ENCODE data around the gene NEK1. TPM values are rescaled to one million over a fixed set of nuclear protein-coding genes. Genes with fewer than 3 reads are reported as not detected.
"Not testable (repeated sequence)": the region's sequence is repeated elsewhere in the genome, so short reads cannot be mapped to it uniquely, and the experiment has no call there.

Gene NEK1
- polyA plus RNA-seq, 1 donor: 10.2 TPM

- no peak for DNase-seq (ENCODE audit: low read depth)
Measured at GRCh38 chr4:169601016-169601771, 11.2 kb downstream of the NEK1 start.

- DNase-seq (ENCODE audit: low read depth): no peak
Measured at GRCh38 chr4:169594560-169595195, 17.7 kb downstream of the NEK1 start.

GRCh38 chr4:169593050-169593560 lies 19.3 kb downstream of the NEK1 start:
- no peak for DNase-seq (ENCODE audit: low read depth)

DNA sequence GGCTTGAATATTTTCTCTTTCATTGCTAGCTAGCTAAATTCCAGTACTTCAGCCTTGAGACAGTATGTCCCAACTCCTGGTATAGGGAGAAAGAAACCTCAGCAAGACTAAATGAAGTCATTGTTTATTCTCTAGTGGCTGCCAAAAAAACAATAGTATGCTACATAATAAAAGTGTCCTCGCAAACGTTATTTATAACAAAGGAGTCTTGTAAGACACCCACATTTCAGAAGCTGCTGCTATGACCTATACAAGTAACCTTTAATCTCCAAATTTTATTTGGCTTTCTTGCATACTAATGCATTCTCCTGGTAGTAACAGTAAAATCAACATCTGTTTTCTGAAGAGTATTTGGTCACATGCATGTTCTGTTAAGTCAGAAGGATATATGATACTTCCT lies 28.8 kb downstream of the NEK1 start:
- no peak for DNase-seq (ENCODE audit: low read depth)

- DNase-seq (ENCODE audit: low read depth): no peak
Measured at GRCh38 chr4:169582706-169583105, 29.7 kb downstream of the NEK1 start.

DNA sequence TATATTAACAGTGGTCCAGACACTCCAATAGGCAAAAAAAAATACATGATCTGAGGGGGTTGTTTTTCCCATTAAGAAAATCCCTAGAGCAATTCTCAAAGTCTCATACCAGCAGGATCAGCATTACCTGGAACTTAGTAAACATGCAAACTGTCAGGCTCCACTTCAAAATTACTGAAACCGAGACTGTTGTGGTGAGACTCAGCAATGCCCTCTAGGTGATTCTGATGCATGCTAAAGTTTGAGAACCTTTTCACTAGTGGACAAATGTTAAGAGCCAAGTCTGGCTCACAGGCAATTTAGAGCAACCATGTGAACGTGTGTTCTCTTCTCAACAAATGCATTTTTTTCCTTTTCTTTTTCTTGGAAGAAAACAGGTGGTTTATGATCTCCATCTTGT lies 30.2 kb downstream of the NEK1 start:
- no peak for DNase-seq (ENCODE audit: low read depth)

GRCh38 chr4:169573889-169574288 lies 38.5 kb downstream of the NEK1 start:
- no peak for DNase-seq (ENCODE audit: low read depth)

DNA sequence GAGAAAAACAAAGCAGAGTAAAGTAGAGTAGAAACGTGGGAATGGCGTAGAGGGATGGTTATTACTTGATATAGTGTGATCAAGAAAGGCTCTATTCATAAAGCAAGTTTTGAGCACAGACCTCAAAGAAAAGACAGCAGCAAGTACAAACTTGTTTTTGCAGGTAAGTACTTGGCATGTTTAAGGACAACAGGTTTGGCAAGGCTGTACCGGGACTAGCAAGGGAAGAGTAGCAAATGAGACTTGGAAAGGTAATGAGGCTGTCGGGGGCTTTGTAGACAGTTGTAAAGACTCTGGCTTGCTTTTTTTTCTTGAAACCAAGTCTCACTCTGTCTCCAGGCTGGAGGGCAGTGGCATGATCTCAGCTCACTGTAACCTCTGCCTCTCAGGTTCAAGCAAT lies 40.9 kb downstream of the NEK1 start:
- DNase-seq (ENCODE audit: low read depth): no peak

DNA sequence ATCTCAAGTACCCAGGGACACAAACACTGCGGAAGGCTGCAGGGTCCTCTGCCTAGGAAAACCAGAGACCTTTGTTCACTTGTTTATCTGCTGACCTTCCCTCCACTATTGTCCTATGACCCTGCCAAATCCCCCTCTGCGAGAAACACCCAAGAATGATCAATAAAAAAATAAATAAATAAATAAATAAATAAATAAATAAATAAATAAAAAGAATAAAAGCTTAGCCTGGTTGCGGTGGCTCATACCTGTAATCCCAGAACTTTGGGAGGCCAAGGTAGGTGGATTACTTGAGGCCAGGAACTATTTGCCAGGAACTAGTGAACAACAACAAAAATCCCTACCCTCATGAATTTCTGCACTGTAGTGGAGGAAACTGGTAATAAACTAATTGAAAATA lies 41.4 kb downstream of the NEK1 start:
- DNase-seq (ENCODE audit: low read depth): not testable (repeated sequence)

DNA sequence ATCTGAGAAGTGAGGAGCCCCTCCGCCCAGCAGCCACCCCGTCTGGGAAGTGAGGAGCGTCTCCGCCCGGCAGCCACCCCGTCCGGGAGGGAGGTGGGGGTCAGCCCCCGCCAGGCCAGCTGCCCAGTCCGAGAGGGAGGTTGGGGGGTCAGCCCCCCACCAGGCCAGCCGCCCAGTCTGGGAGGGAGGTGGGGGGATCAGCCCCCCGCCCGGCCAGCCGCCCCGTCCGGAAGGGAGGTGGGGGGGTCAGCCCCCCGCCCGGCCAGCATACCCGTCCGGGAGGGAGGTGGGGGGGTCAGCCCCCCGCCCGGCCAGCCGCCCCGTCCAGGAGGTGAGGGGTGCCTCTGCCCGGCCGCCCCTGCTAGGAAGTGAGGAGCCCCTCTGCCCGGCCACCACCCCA lies 42.1 kb downstream of the NEK1 start:
- DNase-seq (ENCODE audit: low read depth): not testable (repeated sequence)

DNA sequence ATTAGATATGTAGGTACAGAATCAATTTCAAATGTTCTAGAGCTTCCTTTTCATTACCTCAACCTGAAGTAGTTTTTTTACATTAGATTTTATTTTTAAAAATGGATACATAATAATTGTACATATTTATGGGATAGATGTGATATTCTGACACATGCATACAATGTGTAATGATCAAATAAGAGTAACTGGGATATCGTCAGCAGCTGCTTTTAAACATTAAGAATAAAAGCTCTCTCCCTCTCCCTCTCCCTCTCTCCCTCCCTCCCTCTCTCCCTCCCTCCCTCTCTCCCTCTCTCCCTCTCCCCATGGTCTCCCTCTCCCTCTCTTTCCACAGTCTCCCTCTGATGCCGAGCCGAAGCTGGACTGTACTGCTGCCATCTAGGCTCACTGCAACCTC lies 43.2 kb downstream of the NEK1 start:
- not testable (repeated sequence) for DNase-seq (ENCODE audit: low read depth)

- DNase-seq (ENCODE audit: low read depth): no peak
Measured at GRCh38 chr4:169567916-169568315, 44.5 kb downstream of the NEK1 start.

DNA sequence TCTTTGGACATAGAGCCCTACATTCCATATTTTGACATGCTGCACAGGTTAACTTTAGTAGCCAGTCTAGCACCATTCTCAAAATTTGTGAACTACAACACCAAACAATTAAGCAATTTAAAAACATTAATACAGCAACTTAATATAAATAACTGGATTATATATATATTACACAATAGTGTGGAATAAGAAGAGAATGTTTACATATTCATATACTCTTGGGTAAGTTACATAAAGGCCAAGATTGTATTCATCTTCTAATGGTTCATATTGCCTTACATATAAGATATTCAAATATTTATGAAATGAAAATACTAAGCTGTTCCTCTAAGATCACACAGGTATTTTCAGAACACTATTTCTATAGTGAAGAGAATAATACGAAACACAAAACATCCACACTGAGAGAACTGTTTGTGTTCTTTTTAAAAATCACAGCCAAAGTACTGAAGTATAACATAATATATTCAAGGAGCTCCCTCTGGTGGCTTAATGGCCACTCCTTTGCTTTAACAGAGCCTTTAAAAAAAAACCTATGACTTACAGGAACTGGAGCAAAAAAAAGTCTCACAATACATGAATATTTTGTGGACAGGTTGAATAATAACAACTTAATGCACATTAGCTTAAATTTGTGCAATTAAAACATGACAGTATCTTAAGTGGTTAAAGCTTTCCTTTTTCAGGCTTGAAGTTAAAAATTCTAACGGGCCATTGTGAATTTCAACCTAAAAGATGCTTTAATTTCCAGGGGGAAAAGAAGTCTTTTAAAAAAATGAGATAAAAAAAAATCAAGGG lies 46.2 kb downstream of the NEK1 start:
- peak; percentile 60 for DNase-seq (ENCODE audit: low read depth)

DNA sequence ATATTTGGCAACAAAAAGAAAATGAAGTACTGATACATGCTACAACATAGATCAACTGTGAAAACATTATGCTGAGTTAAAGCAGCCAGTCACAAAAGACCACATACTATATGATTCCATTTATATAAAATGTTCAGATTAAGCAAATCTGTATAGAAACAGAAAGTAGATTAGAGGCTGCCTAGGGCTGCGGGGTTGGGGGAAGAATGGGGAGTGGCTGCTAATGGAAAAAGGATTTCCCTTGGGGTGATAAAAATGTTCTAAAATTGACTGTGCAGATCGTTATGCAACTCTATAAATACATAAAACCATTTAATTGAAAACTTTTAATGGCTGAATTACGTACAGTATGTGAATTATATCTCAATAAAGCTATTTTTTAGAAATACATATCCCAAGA lies 46.8 kb downstream of the NEK1 start:
- no peak for DNase-seq (ENCODE audit: low read depth)

- no peak for DNase-seq (ENCODE audit: low read depth)
Measured at GRCh38 chr4:169557061-169557636, 55.2 kb downstream of the NEK1 start.

DNA sequence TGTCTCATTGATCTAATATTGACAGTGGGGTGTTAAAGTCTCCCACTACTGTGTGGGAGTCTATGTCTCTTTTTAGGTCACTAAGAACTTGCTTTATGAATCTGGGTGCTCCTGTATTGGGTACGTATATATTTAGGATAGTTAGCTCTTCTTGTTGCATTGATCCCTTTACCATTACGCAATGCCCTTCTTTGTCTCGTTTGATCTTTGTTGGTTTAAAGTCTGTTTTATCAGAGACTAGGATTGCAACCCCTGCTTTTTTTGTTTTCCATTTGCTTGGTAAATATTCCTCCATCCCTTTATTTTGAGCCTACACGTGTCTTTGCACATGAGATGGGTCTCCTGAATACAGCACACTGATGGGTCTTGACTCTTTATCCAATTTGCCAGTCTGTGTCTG lies 65.8 kb downstream of the NEK1 start:
- DNase-seq (ENCODE audit: low read depth): not testable (repeated sequence)

DNA sequence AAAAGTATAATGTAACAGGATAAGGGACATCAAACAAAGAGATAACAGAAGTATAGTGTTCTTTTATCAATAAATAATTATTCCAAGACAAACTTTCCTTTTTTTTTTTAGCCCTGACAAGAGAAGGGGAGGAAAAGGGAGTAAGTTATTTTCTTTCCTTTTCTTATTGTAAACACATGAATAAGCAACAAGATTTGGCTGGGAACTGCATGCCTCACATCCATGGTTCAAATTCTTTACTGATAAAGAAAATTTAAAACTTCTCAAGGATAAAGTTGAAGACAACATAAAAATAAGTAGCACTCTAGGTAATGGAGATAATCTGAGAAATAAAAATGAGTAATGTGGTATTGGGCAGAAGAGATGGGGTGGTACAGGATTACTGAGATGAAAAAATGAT lies 71.6 kb downstream of the NEK1 start:
- no peak for DNase-seq (ENCODE audit: low read depth)

DNA sequence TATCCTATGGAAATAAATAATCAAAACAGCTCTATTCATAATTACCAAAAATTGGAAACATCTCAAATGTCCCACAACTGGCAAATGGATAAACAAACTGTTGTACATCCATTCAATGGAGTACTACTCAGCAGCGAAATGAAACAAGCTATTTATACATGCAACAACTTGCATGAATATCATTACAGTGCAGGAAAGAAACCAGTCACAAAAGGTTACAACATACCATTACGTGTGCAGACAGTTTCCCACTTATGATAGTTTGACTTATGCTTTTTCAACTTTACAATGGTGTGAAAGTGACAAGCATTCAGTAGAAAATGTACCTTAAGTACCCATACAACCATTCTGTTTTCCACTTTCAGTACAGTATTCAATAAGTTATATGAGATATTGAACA lies 82.3 kb downstream of the NEK1 start:
- DNase-seq (ENCODE audit: low read depth): no peak

GRCh38 chr4:169523796-169524195 lies 88.6 kb downstream of the NEK1 start:
- DNase-seq (ENCODE audit: low read depth): no peak

- no peak for DNase-seq (ENCODE audit: low read depth)
Measured at GRCh38 chr4:169510617-169511016, 101.8 kb downstream of the NEK1 start.

DNA sequence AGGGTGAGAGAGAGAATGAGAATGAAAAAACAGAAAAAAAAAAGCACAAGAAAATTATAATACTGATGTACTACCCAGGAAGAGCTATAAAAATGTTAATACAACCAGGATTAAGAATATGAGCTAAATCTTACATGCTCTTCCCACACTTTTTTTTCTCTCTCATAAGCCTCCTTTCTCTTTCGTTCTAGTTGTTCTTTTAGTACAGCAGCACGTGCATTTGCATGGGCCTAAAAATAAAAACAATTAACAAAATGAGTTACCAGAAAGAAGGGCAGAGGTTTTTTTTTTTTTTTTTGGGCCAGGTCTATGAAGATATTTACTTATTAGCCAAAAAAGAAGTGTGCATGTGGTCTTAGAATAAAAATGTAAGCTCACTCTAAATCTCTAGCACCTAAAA lies 105.5 kb downstream of the NEK1 start:
- no peak for DNase-seq (ENCODE audit: low read depth)

DNA sequence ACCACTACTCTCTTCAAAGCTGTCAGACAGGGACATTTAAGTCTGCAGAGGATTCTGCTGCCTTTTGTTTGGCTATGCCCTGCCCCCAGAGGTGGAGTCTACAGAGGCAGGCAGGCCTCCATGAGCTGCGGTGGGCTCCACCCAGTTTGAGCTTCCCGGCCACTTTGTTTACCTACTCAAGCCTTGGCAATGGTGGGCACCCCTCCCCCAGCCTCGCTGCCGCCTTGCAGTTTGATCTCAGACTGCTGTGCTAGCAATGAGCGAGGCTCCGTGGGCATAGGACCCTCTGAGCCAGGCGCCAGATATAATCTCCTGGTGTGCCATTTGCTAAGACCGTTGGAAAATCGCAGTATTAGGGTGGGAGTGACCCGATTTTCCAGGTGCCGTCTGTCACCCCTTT lies 112.5 kb downstream of the NEK1 start:
- not testable (repeated sequence) for DNase-seq (ENCODE audit: low read depth)

All from forelimb muscle (tissue), 1 donor.